IMR-90 (cell line): ENCODE results near the gene AGXT. TPM values are rescaled to one million over a fixed set of nuclear protein-coding genes. Genes with fewer than 3 reads are reported as not detected.

Experiments used
- ATAC-seq: fragments of 200-7000 bp; cut with Tn5 transposase; 2 replicates; pipeline ENCODE4 v1.9.1; 2020; ENCODE audit warnings: low read depth, mild to moderate bottlenecking, moderate library complexity
- BruUV-seq: library from RNA; stranded (reverse); fragments of 400-500 nt; replicated peaks from 2 replicates; lab custom pipeline; 2021; lab: Mats Ljungman, UMichigan
- CTCF ChIA-PET: fragments of 300-600 bp; formaldehyde crosslinking; extraction: SDS; loops from one replicate; lab custom pipeline; 2021; ENCODE audit warnings: antibody characterized with exemption; lab: Yijun Ruan, JAX
- POLR2A ChIA-PET: fragments of 300-600 bp; sonication (Branson Sonifier 250); formaldehyde crosslinking; loops from one replicate; lab custom pipeline; 2022; ENCODE audit warnings: antibody characterized with exemption; ENCODE audit not compliant: unreplicated experiment; lab: Charles Lee
- DNase-seq: peaks from one replicate; pipeline ENCODE4 v3.0.0; 2013
- H2AFZ ChIP-seq: replicated peaks from 2 replicates; pipeline ENCODE3; 2013; ENCODE audit warnings: low read length, mild to moderate bottlenecking; ENCODE audit not compliant: poor library complexity
- H2AK5ac ChIP-seq: 2 replicates; pipeline ENCODE4 v1.6.1; 2013; ENCODE audit warnings: low read depth, low read length, inconsistent platforms
- H2AK9ac ChIP-seq: replicated peaks from 2 replicates; pipeline ENCODE3; 2013; ENCODE audit warnings: mild to moderate bottlenecking, low read depth, low read length, moderate library complexity; ENCODE audit not compliant: poor library complexity
- H2BK120ac ChIP-seq: 2 replicates; pipeline ENCODE4 v1.6.1; 2013; ENCODE audit warnings: low read depth, low read length, inconsistent platforms
- H2BK15ac ChIP-seq: 3 replicates; pipeline ENCODE4 v1.6.1; 2013; ENCODE audit warnings: low read depth, low read length, inconsistent platforms
- H2BK20ac ChIP-seq: 2 replicates; pipeline ENCODE4 v1.6.1; 2013; ENCODE audit warnings: low read depth, mild to moderate bottlenecking, inconsistent platforms, low read length, moderate library complexity
- H2BK5ac ChIP-seq: 2 replicates; pipeline ENCODE4 v1.6.1; 2013; ENCODE audit warnings: mild to moderate bottlenecking, low read depth, low read length, inconsistent platforms; ENCODE audit not compliant: poor library complexity, severe bottlenecking
- H3K14ac ChIP-seq: replicated peaks from 2 replicates; pipeline ENCODE4 v1.6.1; 2013; ENCODE audit warnings: low read depth, low read length, inconsistent platforms
- H3K18ac ChIP-seq: 2 replicates; pipeline ENCODE4 v1.6.1; 2013; ENCODE audit warnings: low read depth, low read length, control low read depth
- H3K23ac ChIP-seq: 2 replicates; pipeline ENCODE4 v1.6.1; 2013; ENCODE audit warnings: low read depth, low read length, inconsistent platforms
- H3K27ac ChIP-seq: 2 replicates; pipeline ENCODE4 v1.5.1; 2013; ENCODE audit warnings: mild to moderate bottlenecking, control low read depth, low read length; ENCODE audit not compliant: insufficient read depth
- H3K27me3 ChIP-seq: 2 replicates; pipeline ENCODE4 v1.6.1; 2013; ENCODE audit warnings: low read length; ENCODE audit not compliant: control insufficient read depth, insufficient read depth
- H3K36me3 ChIP-seq: 2 replicates; pipeline ENCODE4 v1.6.1; 2013; ENCODE audit warnings: low read length, mixed read lengths; ENCODE audit not compliant: control insufficient read depth, insufficient read depth
- H3K4ac ChIP-seq: 2 replicates; pipeline ENCODE4 v1.6.1; 2013; ENCODE audit warnings: low read depth, low read length, inconsistent platforms
- H3K4me1 ChIP-seq: 2 replicates; pipeline ENCODE4 v1.6.1; 2013; ENCODE audit warnings: low read length, mixed read lengths; ENCODE audit not compliant: control insufficient read depth, insufficient read depth
- H3K4me2 ChIP-seq: 2 replicates; pipeline ENCODE4 v1.6.1; 2013; ENCODE audit warnings: low read depth, mild to moderate bottlenecking, control low read depth, low read length, moderate library complexity
- H3K4me3 ChIP-seq: 2 replicates; pipeline ENCODE4 v1.5.1; 2013; ENCODE audit warnings: low read depth, mild to moderate bottlenecking, control low read depth, low read length, moderate library complexity; ENCODE audit not compliant: insufficient read depth
- H3K56ac ChIP-seq: 2 replicates; pipeline ENCODE4 v1.6.1; 2013; ENCODE audit warnings: low read length, inconsistent platforms; ENCODE audit not compliant: insufficient read depth; ENCODE audit errors: extremely low read depth
- H3K79me1 ChIP-seq, 2 experiments: 2 replicates each; pipeline ENCODE4 v1.6.1; 2013; ENCODE audit warnings: low read length in 2 of 2, inconsistent platforms in 1 of 2, low read depth in 1 of 2
- H3K9ac ChIP-seq: 2 replicates; pipeline ENCODE4 v1.6.1; 2013; ENCODE audit warnings: low read depth, low read length, control low read depth
- H3K9me1 ChIP-seq: 2 replicates; pipeline ENCODE4 v1.6.1; 2013; ENCODE audit warnings: low read length, inconsistent platforms; ENCODE audit not compliant: insufficient read depth
- H3K9me3 ChIP-seq: 2 replicates; pipeline ENCODE4 v1.6.1; 2013; ENCODE audit warnings: low read length; ENCODE audit not compliant: control insufficient read depth, insufficient read depth
- H4K20me1 ChIP-seq: 2 replicates; pipeline ENCODE4 v1.6.1; 2013; ENCODE audit warnings: low read length, inconsistent platforms; ENCODE audit not compliant: insufficient read depth
- H4K5ac ChIP-seq: 2 replicates; pipeline ENCODE4 v1.6.1; 2013; ENCODE audit warnings: mild to moderate bottlenecking, low read depth, low read length, control low read depth
- H4K8ac ChIP-seq, 2 experiments: 2 replicates each; pipeline ENCODE4 v1.6.1; 2013; ENCODE audit warnings: low read depth in 2 of 2, low read length in 2 of 2, control low read depth in 1 of 2, inconsistent platforms in 1 of 2
- H4K91ac ChIP-seq: 2 replicates; pipeline ENCODE4 v1.6.1; 2013; ENCODE audit warnings: low read depth, low read length, inconsistent platforms; ENCODE audit not compliant: insufficient read depth
- BHLHE40 ChIP-seq: fragments of 150-350 bp; IDR thresholded peaks from 2 replicates; pipeline ENCODE4 v1.6.1; 2016; ENCODE audit warnings: mild to moderate bottlenecking, low read depth, low read length
- CEBPB ChIP-seq: IDR thresholded peaks from 2 replicates; pipeline ENCODE4 v1.6.1; 2012; ENCODE audit warnings: low read depth, low read length, improper control_type of control experiment
- CHD1 ChIP-seq: IDR thresholded peaks from 2 replicates; pipeline ENCODE4 v1.6.1; 2012; ENCODE audit warnings: low read depth, low read length, improper control_type of control experiment
- CTCF ChIP-seq: conservative IDR thresholded peaks from 2 replicates; pipeline ENCODE4 v1.5.1; 2012; ENCODE audit warnings: mild to moderate bottlenecking, low read depth, low read length, improper control_type of control experiment
- ELK1 ChIP-seq: fragments of 150-350 bp; IDR thresholded peaks from 2 replicates; pipeline ENCODE4 v1.6.1; 2016; ENCODE audit warnings: low read depth, mild to moderate bottlenecking, low read length, moderate library complexity, borderline replicate concordance
- FOS ChIP-seq: fragments of 150-350 bp; IDR thresholded peaks from 2 replicates; pipeline ENCODE4 v1.6.1; 2016; ENCODE audit warnings: low read depth, low read length
- MAFK ChIP-seq: IDR thresholded peaks from 2 replicates; pipeline ENCODE4 v1.6.1; 2012; ENCODE audit warnings: low read depth, low read length, improper control_type of control experiment
- MAZ ChIP-seq: IDR thresholded peaks from 2 replicates; pipeline ENCODE4 v1.6.1; 2012; ENCODE audit warnings: low read depth, mild to moderate bottlenecking, low read length, improper control_type of control experiment, moderate library complexity, borderline replicate concordance
- MXI1 ChIP-seq: IDR thresholded peaks from 2 replicates; pipeline ENCODE4 v1.6.1; 2012; ENCODE audit warnings: low read depth, mild to moderate bottlenecking, low read length, moderate library complexity, borderline replicate concordance
- NFE2L2 ChIP-seq: fragments of 150-350 bp; IDR thresholded peaks from 2 replicates; pipeline ENCODE4 v1.6.1; 2016; ENCODE audit warnings: low read depth, mild to moderate bottlenecking, low read length
- POLR2A ChIP-seq: IDR thresholded peaks from 2 replicates; pipeline ENCODE4 v1.6.1; 2012; ENCODE audit warnings: mild to moderate bottlenecking, low read depth, low read length
- RAD21 ChIP-seq: IDR thresholded peaks from 2 replicates; pipeline ENCODE4 v1.6.1; 2012; ENCODE audit warnings: low read length, improper control_type of control experiment
- RCOR1 ChIP-seq: IDR thresholded peaks from 2 replicates; pipeline ENCODE4 v1.6.1; 2012; ENCODE audit warnings: mild to moderate bottlenecking, low read length, improper control_type of control experiment; ENCODE audit not compliant: insufficient replicate concordance
- RFX5 ChIP-seq: IDR thresholded peaks from 2 replicates; pipeline ENCODE4 v1.8.0; 2012; ENCODE audit warnings: low read depth, mild to moderate bottlenecking, low read length, moderate library complexity
- SMC3 ChIP-seq: fragments of 150-350 bp; IDR thresholded peaks from 2 replicates; pipeline ENCODE4 v1.6.1; 2016; ENCODE audit warnings: low read depth, mild to moderate bottlenecking, antibody characterized with exemption, low read length, moderate library complexity
- USF2 ChIP-seq: fragments of 150-350 bp; IDR thresholded peaks from 2 replicates; pipeline ENCODE4 v1.6.1; 2017; ENCODE audit warnings: mild to moderate bottlenecking, antibody characterized with exemption, low read length, low read depth
- WGBS, 2 experiments: methylation state at CpG; one replicate each; pipeline versions ENCODE4 v1.1.5 to v1.1.7; 2013; ENCODE audit warnings: missing lambda C conversion rate in 2 of 2; ENCODE audit not compliant: insufficient read length in 1 of 2; ENCODE audit errors: extremely low coverage in 2 of 2; 5-methylcytosine and 5-hydroxymethylcytosine counted together
- dilution Hi-C: fragments of 300-500 bp; cut with HindIII; formaldehyde crosslinking; loops from one replicate; pipeline ENCODE4 v1.14.3; 2018; ENCODE audit warnings: low sequenced_read_pairs; ENCODE audit not compliant: unreplicated experiment
- in situ Hi-C: fragments of 300-500 bp; cut with MboI; formaldehyde crosslinking; loops from 3 replicates; pipeline ENCODE4 v1.14.3; 2019; ENCODE audit warnings: low sequenced_read_pairs, inconsistent platforms, mixed read lengths
- intact Hi-C: fragments of 100-400 bp; cut with micrococcal nuclease; formaldehyde crosslinking; loops from 2 replicates; pipeline ENCODE4 v1.10.0; 2022
- polyA plus RNA-seq, 3 experiments: library from polyadenylated mRNA; depleted of rRNA; stranded (reverse); fragments of >200 nt; gene quantifications; 2 replicates each; pipeline ENCODE4 v1.2.3, GENCODE V29; 2012; ENCODE audit warnings: low replicate concordance in 1 of 3
- total RNA-seq: library from RNA; depleted of rRNA; stranded (reverse); fragments of >200 nt; gene quantifications from 2 replicates; pipeline ENCODE4 v1.2.3, GENCODE V29; 2012

AGXT gene
- total and polyA plus RNA-seq, 2 of the 4 experiments (the other 2 are of a cell fraction) = not detected

GRCh38 chr2:240825476-240825875 is 43.1 kb upstream of the AGXT start:
- intact Hi-C loops (no loop called here), dilution Hi-C loops (no loop called here), in situ Hi-C loops (no loop called here)
- H3K79me1 ChIP-seq = no peaks in the 10 kb centered on the region
- no peak overlapping the region for H2AFZ ChIP-seq
- no peak overlapping the region for H4K5ac ChIP-seq
- no peak overlapping the region for H3K56ac ChIP-seq
- H2BK5ac ChIP-seq = no peak overlapping the region
- ChIA-PET POLR2A (no interaction called here), CTCF (interaction anchor here (1.1 kb wide), 1 partner anchor 15 kb away, joined by 3 read pairs; no protein-coding TSS in a partner anchor)
- no peak overlapping the region for H3K9ac ChIP-seq
- no peaks in the 10 kb centered on the region for H3K36me3 ChIP-seq
- H2BK20ac ChIP-seq = no peak overlapping the region
- H3K14ac ChIP-seq = no peak overlapping the region
- no peak overlapping the region for H4K91ac ChIP-seq
- no peak overlapping the region for H3K27ac ChIP-seq
- no peak overlapping the region for H3K4ac ChIP-seq
- no peak overlapping the region for H3K23ac ChIP-seq
- TF ChIP-seq CTCF (no peak), CHD1 (no peak), MXI1 (no peak), NFE2L2 (no peak), MAZ (no peak), POLR2A (no peak), CEBPB (no peak), ELK1 (no peak), RFX5 (no peak), RAD21 (no peak), BHLHE40 (no peak), RCOR1 (no peak), USF2 (no peak), MAFK (no peak), FOS (no peak), SMC3 (no peak)
- no peak overlapping the region for H3K4me3 ChIP-seq
- WGBS, 2 experiments = no CpG with 5 or more reads among the region's 4 CpGs
- no peak overlapping the region for H2BK15ac ChIP-seq
- no peaks in the 10 kb centered on the region for H3K9me1 ChIP-seq
- no peak overlapping the region for H3K4me2 ChIP-seq
- no peak overlapping the region for H3K18ac ChIP-seq
- H3K4me1 ChIP-seq = no peaks in the 10 kb centered on the region
- no peak for DNase-seq
- BruUV-seq = no TSS peak
- no peak overlapping the region for H4K8ac ChIP-seq
- peaks cover 11% of the 10 kb centered on the region for H3K9me3 ChIP-seq
- H2BK120ac ChIP-seq = no peak overlapping the region
- no peak overlapping the region for H2AK9ac ChIP-seq
- no peak for ATAC-seq
- no peaks in the 10 kb centered on the region for H4K20me1 ChIP-seq
- H2AK5ac ChIP-seq = no peak overlapping the region
- peaks cover 62% of the 10 kb centered on the region for H3K27me3 ChIP-seq
